ENCODE results near the gene RPTOR.

The RPTOR gene

GRCh38 chr17:80942423-80943345 is 398.0 kb downstream of the RPTOR start:
- Histone ChIP-seq H3K4me1 (ENCODE audit: control insufficient read depth, low read depth, low read length) (no peaks in the 10 kb centered on the region), H3K23ac (ENCODE audit: low read length) (no peak overlapping the region), H2BK5ac (ENCODE audit: low read length) (no peak overlapping the region), H3K9ac (ENCODE audit: low read length) (no peak overlapping the region), H3K27ac (ENCODE audit: low read depth, low read length) (no peak overlapping the region), H3K56ac (ENCODE audit: low read length) (no peak overlapping the region), H3K4me3 (ENCODE audit: low read length) (no peak overlapping the region), H2BK15ac (replicated peaks; ENCODE audit: low read depth) (no peak overlapping the region), H2AK5ac (ENCODE audit: low read length) (no peak overlapping the region), H3K79me2 (ENCODE audit: control insufficient read depth, insufficient read depth, low read length) (no peaks in the 10 kb centered on the region), H4K5ac (ENCODE audit: low read length) (no peak overlapping the region), H3K27me3 (ENCODE audit: insufficient read depth, low read length, poor library complexity) (no peaks in the 10 kb centered on the region), H3K36me3 (ENCODE audit: control insufficient read depth, insufficient read depth, low read length) (no peaks in the 10 kb centered on the region), H3K18ac (ENCODE audit: low read length) (no peak overlapping the region), H3K4me2 (ENCODE audit: low read length) (no peak overlapping the region), H4K8ac (ENCODE audit: low read depth, low read length) (no peak overlapping the region), H3K79me1 (ENCODE audit: low read length) (no peaks in the 10 kb centered on the region), H3K4ac (ENCODE audit: low read depth, low read length) (no peak overlapping the region), H2BK120ac (ENCODE audit: low read depth, low read length) (no peak overlapping the region)
- WGBS (ENCODE audit: extremely low coverage, insufficient coverage, low lambda C conversion rate): no CpG with 5 or more reads among the region's 38 CpGs
- DNase-seq: no peak

- Histone ChIP-seq H3K4ac (ENCODE audit: low read depth, low read length) (no peak overlapping the region), H3K27ac (ENCODE audit: low read depth, low read length) (no peak overlapping the region), H3K4me3 (ENCODE audit: low read length) (no peak overlapping the region)
These were observed 398.9 kb downstream of the RPTOR start for GRCh38 chr17:80943346-80944145.

GRCh38 chr17:80944326-80944725 is 399.7 kb downstream of the RPTOR start:
- no peak overlapping the region for H3K4me2 ChIP-seq (ENCODE audit: low read length)
- no CpG with 5 or more reads among the region's 9 CpGs for WGBS (ENCODE audit: extremely low coverage, insufficient coverage, low lambda C conversion rate)
- H2BK5ac ChIP-seq (ENCODE audit: low read length): no peak overlapping the region
- H3K4me3 ChIP-seq (ENCODE audit: low read length): no peak overlapping the region
- H3K27ac ChIP-seq (ENCODE audit: low read depth, low read length): no peak overlapping the region
- H3K36me3 ChIP-seq (ENCODE audit: control insufficient read depth, insufficient read depth, low read length): no peaks in the 10 kb centered on the region
- H3K18ac ChIP-seq (ENCODE audit: low read length): no peak overlapping the region
- no peaks in the 10 kb centered on the region for H3K27me3 ChIP-seq (ENCODE audit: insufficient read depth, low read length, poor library complexity)
- H3K79me1 ChIP-seq (ENCODE audit: low read length): no peaks in the 10 kb centered on the region
- no peaks in the 10 kb centered on the region for H3K79me2 ChIP-seq (ENCODE audit: control insufficient read depth, insufficient read depth, low read length)
- DNase-seq: no peak
- no peak overlapping the region for H2BK120ac ChIP-seq (ENCODE audit: low read depth, low read length)
- no peak overlapping the region for H4K5ac ChIP-seq (ENCODE audit: low read length)
- H3K56ac ChIP-seq (ENCODE audit: low read length): no peak overlapping the region
- no peak overlapping the region for H2AK5ac ChIP-seq (ENCODE audit: low read length)
- H3K9ac ChIP-seq (ENCODE audit: low read length): no peak overlapping the region
- no peaks in the 10 kb centered on the region for H3K4me1 ChIP-seq (ENCODE audit: control insufficient read depth, low read depth, low read length)
- no peak overlapping the region for H4K8ac ChIP-seq (ENCODE audit: low read depth, low read length)
- H3K4ac ChIP-seq (ENCODE audit: low read depth, low read length): no peak overlapping the region
- no peak overlapping the region for H3K23ac ChIP-seq (ENCODE audit: low read length)
- H2BK15ac ChIP-seq (replicated peaks; ENCODE audit: low read depth): no peak overlapping the region

More at GRCh38 chr17:80943346-80944145, 398.9 kb downstream of the RPTOR start:
- Histone ChIP-seq H3K4me2 (ENCODE audit: low read length) (no peak overlapping the region), H2AK5ac (ENCODE audit: low read length) (no peak overlapping the region), H3K4me1 (ENCODE audit: control insufficient read depth, low read depth, low read length) (no peaks in the 10 kb centered on the region), H3K27me3 (ENCODE audit: insufficient read depth, low read length, poor library complexity) (no peaks in the 10 kb centered on the region), H4K8ac (ENCODE audit: low read depth, low read length) (no peak overlapping the region), H3K9ac (ENCODE audit: low read length) (no peak overlapping the region), H2BK15ac (replicated peaks; ENCODE audit: low read depth) (no peak overlapping the region), H4K5ac (ENCODE audit: low read length) (no peak overlapping the region), H3K79me1 (ENCODE audit: low read length) (no peaks in the 10 kb centered on the region), H3K18ac (ENCODE audit: low read length) (no peak overlapping the region), H2BK120ac (ENCODE audit: low read depth, low read length) (no peak overlapping the region), H3K23ac (ENCODE audit: low read length) (no peak overlapping the region), H3K56ac (ENCODE audit: low read length) (no peak overlapping the region), H3K36me3 (ENCODE audit: control insufficient read depth, insufficient read depth, low read length) (no peaks in the 10 kb centered on the region), H3K79me2 (ENCODE audit: control insufficient read depth, insufficient read depth, low read length) (no peaks in the 10 kb centered on the region), H2BK5ac (ENCODE audit: low read length) (no peak overlapping the region)
- no peak for DNase-seq
- WGBS (ENCODE audit: extremely low coverage, insufficient coverage, low lambda C conversion rate): no CpG with 5 or more reads among the region's 17 CpGs

DNA sequence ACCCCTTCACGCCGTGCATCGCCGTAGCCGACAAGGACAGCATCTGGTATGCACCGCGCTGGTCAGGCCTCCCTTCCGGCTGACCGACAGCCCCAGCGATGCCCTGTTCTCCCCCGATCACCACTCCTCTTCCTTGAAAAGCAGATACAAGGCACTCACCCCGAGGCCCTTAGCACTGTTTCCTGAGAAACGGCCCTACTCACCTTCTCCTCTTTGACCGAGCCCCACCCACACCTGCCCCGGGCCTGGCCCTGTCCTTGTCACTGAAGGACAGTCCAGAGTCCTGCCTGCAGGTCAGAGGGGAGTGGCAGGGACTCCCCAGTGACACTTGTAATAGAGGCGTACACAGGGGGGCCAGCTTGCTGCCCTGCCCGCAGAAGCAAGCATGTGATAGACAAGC is 401.1 kb downstream of the RPTOR start:
- Histone ChIP-seq H4K8ac (ENCODE audit: low read depth, low read length) (no peak overlapping the region), H3K36me3 (ENCODE audit: control insufficient read depth, insufficient read depth, low read length) (no peaks in the 10 kb centered on the region), H3K9ac (ENCODE audit: low read length) (no peak overlapping the region), H3K4me2 (ENCODE audit: low read length) (no peak overlapping the region), H3K23ac (ENCODE audit: low read length) (no peak overlapping the region), H3K27ac (ENCODE audit: low read depth, low read length) (no peak overlapping the region), H3K79me1 (ENCODE audit: low read length) (no peaks in the 10 kb centered on the region), H3K56ac (ENCODE audit: low read length) (no peak overlapping the region), H4K5ac (ENCODE audit: low read length) (no peak overlapping the region), H3K4me3 (ENCODE audit: low read length) (no peak overlapping the region), H3K79me2 (ENCODE audit: control insufficient read depth, insufficient read depth, low read length) (no peaks in the 10 kb centered on the region), H3K27me3 (ENCODE audit: insufficient read depth, low read length, poor library complexity) (no peaks in the 10 kb centered on the region), H3K4me1 (ENCODE audit: control insufficient read depth, low read depth, low read length) (no peaks in the 10 kb centered on the region), H2AK5ac (ENCODE audit: low read length) (no peak overlapping the region), H2BK120ac (ENCODE audit: low read depth, low read length) (no peak overlapping the region), H3K18ac (ENCODE audit: low read length) (no peak overlapping the region), H2BK5ac (ENCODE audit: low read length) (no peak overlapping the region), H2BK15ac (replicated peaks; ENCODE audit: low read depth) (no peak overlapping the region), H3K4ac (ENCODE audit: low read depth, low read length) (no peak overlapping the region)
- WGBS (ENCODE audit: extremely low coverage, insufficient coverage, low lambda C conversion rate): no CpG with 5 or more reads among the region's 17 CpGs
- DNase-seq: no peak

DNA sequence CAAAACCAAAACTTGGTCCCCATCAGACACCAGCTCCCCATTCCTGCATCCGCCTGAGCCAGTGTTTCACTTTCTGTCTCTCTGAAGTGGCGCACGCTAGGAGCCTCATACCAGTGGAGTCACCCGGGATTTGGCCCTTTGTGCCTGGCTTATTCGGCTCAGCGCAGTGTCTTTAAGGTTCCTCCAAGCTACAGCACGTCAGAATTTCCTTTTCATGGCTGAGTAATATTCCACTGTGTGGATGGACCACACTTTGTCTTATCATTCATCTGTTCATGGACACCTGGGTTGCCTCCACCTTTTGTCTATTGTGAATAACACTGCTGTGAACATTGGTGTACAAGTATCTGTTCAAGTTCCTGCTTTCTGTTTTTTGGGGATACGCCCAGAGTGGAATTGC is 401.8 kb downstream of the RPTOR start:
- H3K4me3 ChIP-seq (ENCODE audit: low read length): no peak overlapping the region
- H3K36me3 ChIP-seq (ENCODE audit: control insufficient read depth, insufficient read depth, low read length): no peaks in the 10 kb centered on the region
- H3K56ac ChIP-seq (ENCODE audit: low read length): no peak overlapping the region
- H3K27ac ChIP-seq (ENCODE audit: low read depth, low read length): no peak overlapping the region
- no peak overlapping the region for H2BK5ac ChIP-seq (ENCODE audit: low read length)
- no peak overlapping the region for H2AK5ac ChIP-seq (ENCODE audit: low read length)
- H3K4ac ChIP-seq (ENCODE audit: low read depth, low read length): no peak overlapping the region
- no peaks in the 10 kb centered on the region for H3K79me2 ChIP-seq (ENCODE audit: control insufficient read depth, insufficient read depth, low read length)
- H3K79me1 ChIP-seq (ENCODE audit: low read length): no peaks in the 10 kb centered on the region
- H3K18ac ChIP-seq (ENCODE audit: low read length): no peak overlapping the region
- no peak overlapping the region for H2BK15ac ChIP-seq (replicated peaks; ENCODE audit: low read depth)
- no peak overlapping the region for H3K4me2 ChIP-seq (ENCODE audit: low read length)
- DNase-seq: no peak
- no peak overlapping the region for H3K23ac ChIP-seq (ENCODE audit: low read length)
- H4K5ac ChIP-seq (ENCODE audit: low read length): no peak overlapping the region
- WGBS (ENCODE audit: extremely low coverage, insufficient coverage, low lambda C conversion rate): no CpG with 5 or more reads among the region's 8 CpGs
- H3K4me1 ChIP-seq (ENCODE audit: control insufficient read depth, low read depth, low read length): no peaks in the 10 kb centered on the region
- no peak overlapping the region for H4K8ac ChIP-seq (ENCODE audit: low read depth, low read length)
- no peaks in the 10 kb centered on the region for H3K27me3 ChIP-seq (ENCODE audit: insufficient read depth, low read length, poor library complexity)
- no peak overlapping the region for H2BK120ac ChIP-seq (ENCODE audit: low read depth, low read length)
- no peak overlapping the region for H3K9ac ChIP-seq (ENCODE audit: low read length)

All from mesendoderm (in vitro differentiated cells).